VCaP (cell line): ENCODE results near the gene MCTP1.

Experiments used
- H3K27ac ChIP-seq: fragments of 450-650 bp; 2 replicates; pipeline ENCODE4 v1.5.1; 2017
- TF ChIP-seq, protein P1 (sequence below): fragments of 450-650 bp; conservative IDR thresholded peaks from 2 replicates; pipeline ENCODE4 v1.5.1; 2017; ENCODE audit warnings: mild to moderate bottlenecking, moderate library complexity

The MCTP1 gene

DNA sequence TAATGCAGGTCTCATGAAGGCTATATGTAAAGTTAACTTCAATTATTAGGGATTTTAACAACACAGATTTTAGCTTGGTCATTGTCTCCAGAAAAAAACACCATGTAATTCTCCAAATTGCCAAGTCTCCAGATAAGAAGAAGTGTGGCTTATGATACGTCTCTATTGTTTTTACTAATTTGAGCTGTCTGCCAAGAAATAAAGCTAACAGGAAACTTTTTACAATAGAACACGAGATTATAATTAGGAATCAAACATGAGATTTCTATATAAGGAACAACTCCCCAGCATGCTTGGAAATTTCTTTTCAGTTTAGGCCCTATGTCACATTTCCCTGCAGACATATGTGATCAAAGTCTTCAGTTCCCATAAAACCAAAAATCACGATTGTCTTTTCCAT lies 142.7 kb downstream of the MCTP1 start:
- H3K27ac ChIP-seq, result no peak overlapping the region
- TF ChIP-seq, protein P1, sequence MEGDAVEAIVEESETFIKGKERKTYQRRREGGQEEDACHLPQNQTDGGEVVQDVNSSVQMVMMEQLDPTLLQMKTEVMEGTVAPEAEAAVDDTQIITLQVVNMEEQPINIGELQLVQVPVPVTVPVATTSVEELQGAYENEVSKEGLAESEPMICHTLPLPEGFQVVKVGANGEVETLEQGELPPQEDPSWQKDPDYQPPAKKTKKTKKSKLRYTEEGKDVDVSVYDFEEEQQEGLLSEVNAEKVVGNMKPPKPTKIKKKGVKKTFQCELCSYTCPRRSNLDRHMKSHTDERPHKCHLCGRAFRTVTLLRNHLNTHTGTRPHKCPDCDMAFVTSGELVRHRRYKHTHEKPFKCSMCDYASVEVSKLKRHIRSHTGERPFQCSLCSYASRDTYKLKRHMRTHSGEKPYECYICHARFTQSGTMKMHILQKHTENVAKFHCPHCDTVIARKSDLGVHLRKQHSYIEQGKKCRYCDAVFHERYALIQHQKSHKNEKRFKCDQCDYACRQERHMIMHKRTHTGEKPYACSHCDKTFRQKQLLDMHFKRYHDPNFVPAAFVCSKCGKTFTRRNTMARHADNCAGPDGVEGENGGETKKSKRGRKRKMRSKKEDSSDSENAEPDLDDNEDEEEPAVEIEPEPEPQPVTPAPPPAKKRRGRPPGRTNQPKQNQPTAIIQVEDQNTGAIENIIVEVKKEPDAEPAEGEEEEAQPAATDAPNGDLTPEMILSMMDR, result no peak

DNA sequence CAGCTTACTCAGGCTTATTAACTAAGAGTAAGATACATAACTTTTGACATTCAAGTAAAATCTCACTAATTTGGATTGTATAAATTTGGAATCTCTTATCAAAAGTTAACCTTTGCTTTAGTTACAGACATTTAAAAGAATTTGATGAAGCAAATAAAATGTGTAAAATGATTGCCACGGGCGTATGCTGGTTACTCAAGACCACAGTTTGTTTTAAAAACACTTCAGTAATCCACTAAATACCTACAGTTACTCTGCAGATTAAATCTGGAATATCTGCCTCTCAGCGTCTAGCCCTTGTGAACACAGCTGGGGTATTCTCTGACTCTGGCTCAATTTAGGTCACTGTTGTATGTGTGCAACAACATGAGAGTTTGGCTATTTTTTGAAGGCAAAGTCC lies 143.8 kb downstream of the MCTP1 start:
- H3K27ac ChIP-seq, result no peak overlapping the region
- TF ChIP-seq, protein P1, result no peak

DNA sequence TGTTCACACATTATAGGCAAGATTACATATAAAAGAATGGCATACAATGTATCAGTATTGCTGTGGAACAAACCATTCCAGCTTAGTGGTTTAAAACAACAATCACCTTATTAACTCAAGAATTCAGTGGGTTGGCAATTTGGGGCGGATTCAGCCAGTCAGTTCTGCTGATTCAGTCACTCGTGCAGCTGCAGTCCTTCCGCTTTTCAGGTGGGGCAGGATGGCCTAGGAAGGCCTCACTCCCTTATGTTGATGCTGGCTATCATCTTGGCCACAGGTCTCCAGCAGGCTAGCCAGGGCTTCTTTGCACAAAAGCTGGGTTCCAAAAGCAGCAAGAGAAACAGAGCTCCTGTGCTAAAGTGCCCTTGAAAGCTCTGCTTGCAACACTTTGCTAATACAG lies 150.6 kb downstream of the MCTP1 start:
- TF ChIP-seq, protein P1, result no peak
- H3K27ac ChIP-seq, result no peak overlapping the region

GRCh38 chr5:95132096-95132495 lies 152.8 kb downstream of the MCTP1 start:
- no peak overlapping the region for H3K27ac ChIP-seq
- TF ChIP-seq, protein P1, result no peak

GRCh38 chr5:95130941-95131340 lies 154.0 kb downstream of the MCTP1 start:
- H3K27ac ChIP-seq, result no peak overlapping the region
- TF ChIP-seq, protein P1, result no peak

GRCh38 chr5:95124731-95125130 lies 160.2 kb downstream of the MCTP1 start:
- TF ChIP-seq, protein P1, result no peak
- H3K27ac ChIP-seq, result no peak overlapping the region

GRCh38 chr5:95124101-95124500 lies 160.8 kb downstream of the MCTP1 start:
- H3K27ac ChIP-seq, result no peak overlapping the region
- TF ChIP-seq, protein P1, result no peak

DNA sequence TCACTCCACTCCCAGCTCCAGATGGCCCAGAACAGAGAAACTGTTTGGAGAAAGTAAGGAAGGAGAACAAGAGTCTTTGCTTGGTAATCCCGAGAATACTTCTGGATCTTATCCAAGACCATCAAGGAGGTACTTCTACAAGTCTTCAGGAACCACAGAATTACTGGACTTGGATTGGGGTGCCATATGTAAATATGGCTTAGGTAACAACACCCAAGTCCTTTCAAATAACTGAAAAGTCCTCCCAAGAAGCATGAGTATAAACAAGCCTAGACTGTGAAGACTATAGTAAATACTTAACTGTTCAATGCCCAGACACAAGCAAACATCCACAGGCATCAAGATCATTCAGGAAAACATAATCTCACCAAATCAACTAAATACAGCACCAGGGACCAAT lies 170.0 kb downstream of the MCTP1 start:
- no peak overlapping the region for H3K27ac ChIP-seq
- TF ChIP-seq, protein P1, result no peak
